Hepatic stellate cell (primary cell): Measurements from ENCODE around the gene THSD7A.

Experiments
- DNase-seq: peaks from one replicate; pipeline ENCODE4 v3.0.0; 2011; ENCODE audit warnings: low spot score

The THSD7A gene

DNA sequence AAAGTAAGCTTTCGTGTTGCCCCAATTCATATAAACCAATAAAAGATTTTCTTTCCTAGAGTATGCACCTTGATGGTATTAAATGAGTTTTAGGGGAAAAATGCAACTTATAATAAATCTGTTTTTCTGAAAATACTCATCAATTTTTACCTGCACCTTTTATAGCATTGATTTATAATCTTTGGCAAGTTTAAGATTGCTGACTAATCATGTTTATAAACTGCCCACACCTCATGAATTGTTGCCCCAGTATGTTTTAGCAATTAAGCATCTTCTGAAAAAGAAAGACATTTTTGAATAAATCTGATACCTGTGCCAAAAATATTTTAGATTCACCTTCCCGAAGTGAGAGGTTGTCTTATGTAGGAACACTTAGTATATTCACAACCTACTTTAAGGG, 420.0 kb downstream of the THSD7A start:
- DNase-seq, result no peak

DNA sequence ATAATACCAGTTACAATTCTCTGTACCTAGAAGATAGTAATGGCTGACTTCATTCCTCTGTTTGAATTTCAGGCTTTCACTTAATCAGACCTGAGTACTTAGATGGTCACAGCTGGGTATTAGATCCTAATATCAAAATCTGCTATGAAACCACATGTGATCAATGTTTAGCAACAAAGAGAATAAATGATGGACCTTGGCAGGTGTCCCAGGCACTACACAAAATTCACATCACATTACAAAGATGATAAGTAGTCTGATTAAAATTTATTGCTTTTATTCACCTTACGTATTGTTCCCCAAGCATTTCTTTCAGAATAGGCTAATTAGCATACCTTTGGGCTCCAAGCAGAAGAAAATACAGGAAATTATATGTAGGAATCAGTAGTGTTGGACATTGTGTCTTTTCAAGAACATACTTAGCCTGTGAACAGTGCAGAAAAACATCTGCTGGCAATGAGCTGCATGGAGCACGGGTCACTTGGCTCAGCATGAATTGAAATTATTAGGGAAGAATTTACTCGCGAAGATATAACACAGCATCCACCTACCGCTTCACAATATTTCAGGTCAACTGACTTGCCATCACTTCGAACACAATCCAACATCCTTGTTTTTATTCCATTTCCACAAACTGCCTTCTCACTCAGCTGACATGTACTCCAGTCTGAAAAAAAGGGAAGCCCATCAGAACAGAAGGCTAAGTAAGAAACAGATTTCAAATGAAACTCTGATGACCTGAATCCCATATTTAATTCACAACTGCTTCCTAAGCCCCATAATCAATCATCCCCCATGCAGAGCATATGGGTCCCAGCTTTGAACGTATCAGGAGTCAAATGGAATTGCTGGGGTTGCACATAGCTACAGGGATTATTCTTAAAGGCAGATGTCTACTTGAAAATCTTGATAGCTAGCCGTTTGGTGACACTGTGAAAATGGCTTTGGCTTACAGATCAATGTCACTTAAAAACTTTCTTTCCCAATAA, 421.0 kb downstream of the THSD7A start:
- DNase-seq, result no peak

DNA sequence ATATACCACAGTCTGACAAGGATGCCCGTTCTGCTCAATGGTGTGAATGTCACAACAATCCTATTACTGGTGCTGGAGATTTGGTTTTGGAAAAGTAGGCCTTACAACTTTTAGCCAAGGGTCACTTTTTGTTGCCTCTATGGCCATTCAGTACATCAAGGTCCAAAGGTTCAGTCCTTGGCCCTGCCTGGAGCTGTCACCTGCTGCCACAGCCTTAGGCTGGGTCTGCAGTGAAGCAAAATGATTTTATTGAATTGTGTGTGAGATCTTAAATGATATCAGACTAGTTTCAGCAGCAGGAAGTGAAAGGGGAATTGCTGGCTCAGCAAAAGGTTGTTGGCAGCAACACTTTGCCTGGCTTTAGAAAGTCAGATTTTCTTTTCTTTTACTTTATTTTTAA, 427.6 kb downstream of the THSD7A start:
- no peak for DNase-seq

DNA sequence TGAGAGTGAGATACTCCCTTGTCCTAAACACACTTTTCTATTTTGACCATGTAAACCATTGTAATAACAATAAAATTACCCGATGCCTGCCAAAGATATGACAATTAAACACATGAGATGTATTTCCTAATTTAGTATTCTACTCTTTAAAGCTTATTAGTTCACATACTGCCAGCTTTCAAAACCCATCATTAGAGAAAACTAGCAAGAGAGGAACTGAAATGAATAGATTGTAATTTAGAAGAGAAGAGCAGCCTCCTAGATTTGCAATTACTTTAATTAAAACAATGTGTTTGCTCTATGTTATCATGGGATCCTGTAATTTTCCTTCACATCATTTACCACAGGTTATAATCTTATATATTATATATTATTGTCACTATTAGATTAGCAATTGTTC, 428.2 kb downstream of the THSD7A start:
- DNase-seq, result no peak

DNA sequence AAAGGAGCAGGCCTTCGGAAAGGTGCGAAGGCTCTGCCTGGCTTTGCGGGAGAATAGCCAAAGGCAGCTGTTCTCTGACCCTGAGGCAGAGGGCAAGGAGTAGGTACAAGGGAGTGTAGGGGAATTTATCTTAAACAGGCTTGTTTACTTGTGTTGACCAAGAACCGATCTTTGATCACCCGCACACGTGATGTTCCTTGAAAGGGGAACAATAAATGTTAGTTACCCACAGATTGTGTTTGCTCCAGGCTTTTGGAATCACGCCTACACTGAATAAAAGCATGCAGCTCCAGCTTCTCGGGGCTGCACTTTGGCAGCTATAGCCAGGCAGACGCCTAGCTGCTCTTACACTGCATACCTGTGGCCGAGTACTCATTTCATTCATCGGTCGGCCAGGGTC, 437.6 kb downstream of the THSD7A start:
- no peak for DNase-seq

DNA sequence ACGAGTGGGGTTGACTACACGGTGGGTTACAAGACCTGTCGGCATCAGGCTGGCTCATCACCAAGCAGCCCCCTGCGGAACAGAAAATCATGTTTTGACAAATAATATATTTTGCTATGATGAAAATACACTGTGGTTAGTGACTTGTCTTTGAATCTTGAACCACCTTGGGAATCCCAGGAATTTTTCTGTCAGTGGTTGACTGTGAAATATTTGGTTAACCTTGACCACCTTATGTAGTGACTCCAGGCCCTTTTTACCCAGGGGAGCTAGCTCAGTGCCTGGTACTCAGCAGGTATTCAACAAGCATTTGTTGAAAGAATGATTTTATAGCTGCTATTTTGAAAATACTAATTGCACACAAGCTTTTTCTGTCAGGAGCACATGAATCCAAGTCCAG, 452.4 kb downstream of the THSD7A start:
- no peak for DNase-seq

DNA sequence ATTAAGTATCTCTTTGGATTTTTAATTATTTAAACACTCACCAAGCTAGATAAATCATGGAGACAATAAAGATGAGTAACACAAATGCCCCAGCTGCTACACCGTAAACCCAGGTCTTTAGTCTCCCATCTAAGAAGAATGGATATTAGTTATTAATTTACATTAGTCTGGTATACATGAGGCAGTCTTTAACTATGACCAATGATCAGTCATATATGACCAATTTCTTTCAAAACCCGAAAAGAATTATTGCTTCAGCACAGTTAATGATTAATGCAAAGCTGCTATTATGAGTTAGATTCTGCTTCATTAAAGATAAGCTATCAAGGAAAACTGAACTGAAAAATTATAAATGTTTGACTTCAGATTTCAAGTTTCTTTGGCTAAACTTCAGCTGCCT, 455.5 kb downstream of the THSD7A start:
- DNase-seq, result no peak

DNA sequence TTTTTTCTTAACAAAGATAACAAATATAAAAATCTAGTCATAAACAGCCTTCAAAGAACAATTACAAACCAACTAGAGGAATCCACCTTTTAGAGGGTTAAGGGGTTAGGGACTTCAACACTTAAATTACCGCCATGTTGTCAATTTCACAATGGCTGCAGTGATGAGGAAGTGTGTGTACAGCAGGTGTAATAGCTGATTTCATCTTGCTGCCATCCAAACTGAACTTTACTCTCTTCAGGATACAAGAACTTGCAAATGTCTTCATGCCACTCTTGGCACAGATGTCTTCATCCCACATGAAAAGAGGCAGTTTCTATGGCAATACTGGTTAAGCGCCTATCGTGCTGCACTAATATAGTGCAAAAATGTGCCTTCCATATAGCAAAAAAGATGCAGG, 457.4 kb downstream of the THSD7A start:
- no peak for DNase-seq

DNA sequence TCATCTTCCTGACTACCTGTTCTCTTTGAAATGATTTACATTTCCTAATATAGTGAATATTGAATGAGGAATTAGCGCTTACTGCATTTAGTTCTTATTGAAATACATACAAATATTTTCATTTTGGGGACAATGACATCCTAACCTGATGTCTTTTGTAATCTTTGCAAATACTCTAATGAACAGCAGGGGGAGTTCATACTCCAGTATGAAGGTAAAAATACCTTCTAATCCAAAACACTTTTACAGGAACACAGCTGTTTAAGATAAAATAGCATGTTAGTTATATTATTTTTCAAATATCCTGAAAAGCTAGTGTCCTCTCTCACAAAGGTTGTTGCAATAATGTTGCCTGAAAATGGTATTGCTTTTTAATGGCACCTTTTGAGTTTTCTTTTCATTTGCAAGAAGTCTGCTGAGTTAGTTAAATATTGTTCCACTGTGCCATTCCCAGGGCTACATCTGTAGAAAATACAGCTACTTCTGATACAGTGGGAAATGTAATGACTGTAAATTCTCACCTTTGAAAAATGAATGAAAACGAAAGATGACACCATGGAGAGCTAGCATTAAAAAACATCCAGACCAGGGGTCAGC, 458.4 kb downstream of the THSD7A start:
- no peak for DNase-seq

DNA sequence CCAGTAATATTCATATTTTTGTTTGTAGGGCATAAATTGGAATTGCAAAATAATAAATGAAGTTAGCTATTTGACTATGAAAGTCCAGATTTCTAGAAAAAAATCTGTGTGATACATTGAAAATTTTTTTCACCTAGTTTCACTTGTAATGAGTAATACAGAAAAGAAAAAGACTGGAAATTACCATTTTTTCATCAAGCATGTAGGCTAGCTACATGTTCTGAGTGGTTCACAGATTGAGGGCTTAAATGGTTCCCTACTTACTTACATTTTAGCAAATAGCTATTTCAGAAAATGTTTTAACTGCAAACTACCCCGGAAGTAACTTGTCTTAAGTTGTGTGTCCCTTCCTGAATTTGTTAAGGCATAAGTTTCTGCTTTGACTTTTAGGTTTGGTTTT, 462.3 kb downstream of the THSD7A start:
- DNase-seq, result no peak

DNA sequence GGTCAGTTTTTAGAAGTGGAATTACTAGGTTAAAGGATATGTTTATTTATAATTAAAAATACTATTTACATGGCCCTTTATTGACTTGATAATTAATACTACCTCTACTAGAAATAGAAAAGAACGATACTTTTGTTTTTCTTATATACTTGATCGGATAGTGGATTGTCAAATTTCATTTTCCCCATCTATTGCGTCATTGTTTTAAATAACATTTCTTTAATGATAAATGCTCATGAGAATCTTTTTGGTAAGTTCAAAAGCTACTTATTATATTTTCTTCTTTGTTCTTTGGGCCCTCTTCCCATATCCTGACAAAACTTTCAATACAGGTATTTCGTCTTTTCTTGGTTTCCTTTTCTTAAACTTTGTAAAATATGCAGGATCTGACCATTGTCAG, 465.9 kb downstream of the THSD7A start:
- DNase-seq, result no peak

DNA sequence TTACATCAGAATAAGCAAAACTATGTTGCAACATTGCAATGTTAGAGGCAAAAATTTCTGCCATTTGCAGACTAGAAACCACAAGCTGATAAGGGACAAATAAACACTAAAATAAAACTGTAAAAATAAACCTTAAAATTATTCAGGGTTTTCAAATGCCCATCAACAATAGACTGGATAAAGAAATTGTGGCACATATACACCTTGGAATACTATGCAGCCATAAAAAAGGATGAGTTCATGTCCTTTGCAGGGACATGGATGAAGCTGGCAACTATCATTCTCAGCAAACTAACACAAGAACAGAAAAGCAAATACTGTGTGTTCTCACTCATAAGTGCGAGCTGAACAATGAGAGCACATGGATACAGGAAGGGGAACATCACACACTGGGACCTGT, 473.4 kb downstream of the THSD7A start:
- DNase-seq, result no peak

DNA sequence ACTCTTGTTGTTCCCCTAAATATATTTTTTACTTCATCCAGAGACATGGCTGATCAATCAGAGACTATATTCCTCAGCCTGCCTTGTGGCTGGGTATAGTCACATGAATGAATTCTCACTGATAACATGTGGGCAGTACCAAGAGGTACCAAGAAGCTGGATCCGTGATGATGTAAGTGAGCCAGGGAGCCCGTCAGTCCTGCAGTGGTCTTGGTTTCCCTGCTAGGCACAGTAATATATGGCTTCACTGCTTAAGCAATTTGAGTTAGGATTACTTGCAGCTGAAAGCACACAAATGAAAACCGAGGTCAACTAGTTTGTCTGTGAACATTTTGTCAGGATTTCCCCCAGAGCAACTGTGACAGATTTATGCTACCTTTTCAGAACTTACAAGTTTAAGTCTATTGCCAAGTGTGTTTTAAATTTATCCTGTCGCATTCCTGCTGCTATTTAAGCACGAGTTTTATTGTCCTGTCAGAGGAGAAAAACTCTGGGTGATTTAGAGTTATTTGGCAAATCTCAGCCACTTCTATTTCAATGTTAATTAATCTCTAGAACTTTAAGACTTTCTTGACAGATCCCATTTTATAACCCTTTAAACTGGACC, 476.5 kb downstream of the THSD7A start:
- no peak for DNase-seq

DNA sequence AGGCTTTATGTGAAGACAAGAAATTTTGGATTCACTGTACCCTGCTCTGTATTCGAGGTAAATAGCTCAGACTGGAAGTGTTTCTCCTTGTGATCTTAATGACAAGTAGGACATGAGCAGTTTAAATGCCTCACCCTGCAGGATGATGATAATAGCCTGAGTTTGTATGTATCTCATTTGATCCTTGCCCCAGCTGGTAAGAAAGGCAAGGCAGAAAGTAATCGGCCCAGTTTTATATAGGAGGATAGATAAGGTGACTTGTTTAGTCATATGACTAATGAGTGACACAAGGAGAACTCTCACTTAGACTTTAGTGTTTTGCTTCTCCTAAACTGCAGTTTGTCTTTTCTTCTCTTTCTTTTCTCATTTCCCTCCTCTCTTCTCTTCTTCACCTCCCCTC, 485.7 kb downstream of the THSD7A start:
- DNase-seq, result no peak

DNA sequence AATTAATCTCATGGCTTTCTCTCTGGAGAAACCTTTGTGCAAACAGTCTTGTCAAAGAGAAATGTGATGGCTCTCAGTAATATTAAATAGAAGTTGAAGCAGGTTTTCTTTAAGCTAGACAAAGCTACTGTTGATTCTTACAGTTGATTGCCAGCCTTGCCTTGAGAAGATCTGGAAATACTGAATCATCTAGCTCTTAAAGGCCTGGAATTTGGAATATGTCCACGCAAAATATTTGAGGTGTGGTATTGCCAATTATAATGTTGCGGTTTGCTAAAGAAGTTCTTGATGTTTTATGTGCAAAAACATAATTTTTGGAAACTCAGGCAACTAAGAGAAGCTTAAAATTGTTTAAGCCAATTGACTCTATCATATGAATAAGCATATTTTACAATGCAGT, 486.4 kb downstream of the THSD7A start:
- DNase-seq, result no peak

DNA sequence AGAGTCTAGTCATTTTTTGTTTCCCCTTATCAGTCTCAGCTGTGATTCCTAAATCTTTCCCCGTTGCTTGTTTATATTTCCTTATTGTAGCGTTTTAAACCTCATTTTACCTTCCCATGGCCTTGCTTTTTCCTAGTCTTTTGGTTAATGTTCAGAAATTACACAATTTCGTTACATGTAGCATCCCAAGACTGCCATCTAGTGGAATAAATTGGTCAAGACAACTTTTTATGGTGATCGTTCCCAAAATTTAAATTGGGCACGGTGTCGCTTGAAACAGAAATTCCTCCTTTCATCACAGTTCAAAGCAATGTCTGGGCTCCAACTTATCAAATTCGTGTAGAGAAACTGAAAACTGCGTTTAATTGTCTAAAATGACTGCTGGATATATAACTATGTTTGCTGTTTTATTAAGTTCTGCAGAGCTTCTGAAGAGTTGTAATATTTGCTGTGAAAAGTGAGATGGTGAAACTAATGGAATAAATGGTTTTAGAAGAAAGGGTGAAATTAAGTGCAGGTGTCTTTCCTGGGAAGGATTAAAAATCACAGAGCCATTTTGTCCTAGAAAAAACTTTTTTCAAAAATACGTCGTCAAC, 488.1 kb downstream of the THSD7A start:
- peak; percentile 0 for DNase-seq

DNA sequence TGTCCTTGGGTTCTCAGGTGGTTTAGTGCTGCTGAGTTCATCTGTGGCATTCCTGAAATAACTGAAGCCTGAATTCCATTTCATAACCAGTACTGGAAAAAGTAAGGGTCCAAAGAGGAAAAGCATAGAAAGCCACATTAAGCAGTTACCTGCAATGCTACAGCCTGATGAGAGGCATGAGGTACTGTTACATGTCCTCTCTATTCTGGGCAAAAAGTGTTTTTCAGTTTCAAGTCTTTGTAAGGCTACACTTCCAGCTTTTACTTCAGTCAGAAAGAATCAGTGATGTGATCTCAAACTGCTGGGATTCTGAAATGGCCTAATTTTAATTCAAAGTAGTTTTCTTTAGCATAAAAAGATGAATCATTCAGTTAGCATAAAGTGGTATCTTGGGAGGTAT, 488.9 kb downstream of the THSD7A start:
- DNase-seq, result no peak

DNA sequence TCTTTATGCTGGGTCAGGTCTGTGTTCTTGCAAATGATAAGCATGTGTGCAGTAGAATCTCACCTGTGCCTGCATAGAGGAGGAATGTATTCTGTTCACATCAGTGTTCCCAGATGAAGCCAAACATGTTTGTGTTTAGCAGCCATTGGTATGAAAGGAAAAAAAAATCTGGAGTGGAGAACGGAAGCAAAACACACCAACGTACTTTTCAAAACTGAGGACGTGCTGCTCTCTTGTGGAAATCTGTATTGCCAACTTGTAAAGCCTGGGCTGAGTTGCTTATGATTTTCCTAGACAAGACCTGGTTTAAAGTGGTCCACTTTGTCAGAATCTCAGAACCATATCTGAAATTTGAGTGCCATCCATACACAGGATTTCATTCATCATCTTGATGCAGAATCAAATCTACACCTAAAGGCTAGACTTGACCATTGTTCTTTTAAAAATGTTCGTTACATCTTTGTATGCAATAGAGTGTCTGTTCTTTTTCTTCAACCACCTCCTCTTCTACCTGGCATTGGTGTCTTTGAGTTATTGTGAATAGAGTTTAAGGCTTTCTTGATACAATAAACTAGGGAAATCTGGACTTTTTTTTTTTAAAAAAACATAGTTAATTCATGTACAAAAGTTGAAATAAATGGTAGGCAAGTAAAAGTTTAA, 490.6 kb downstream of the THSD7A start:
- no peak for DNase-seq

DNA sequence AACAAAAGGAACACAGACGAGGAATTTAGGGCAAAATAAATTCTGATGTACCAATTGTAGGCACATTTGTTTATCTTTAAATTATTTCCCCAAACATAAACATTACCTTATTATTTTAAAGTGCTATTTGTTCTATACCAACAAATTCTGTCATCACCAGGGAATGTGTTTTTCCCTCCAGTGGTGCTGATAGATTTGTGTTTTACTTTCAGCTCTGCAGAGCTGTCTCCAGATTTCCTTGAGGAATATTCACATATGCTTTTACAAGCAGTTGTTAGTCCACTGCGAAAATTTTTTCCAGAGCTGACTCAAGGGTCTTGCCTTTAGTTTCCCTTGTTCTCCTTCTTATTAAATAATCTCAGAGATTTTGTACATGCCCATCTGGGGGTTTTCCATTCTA, 495.6 kb downstream of the THSD7A start:
- no peak for DNase-seq

DNA sequence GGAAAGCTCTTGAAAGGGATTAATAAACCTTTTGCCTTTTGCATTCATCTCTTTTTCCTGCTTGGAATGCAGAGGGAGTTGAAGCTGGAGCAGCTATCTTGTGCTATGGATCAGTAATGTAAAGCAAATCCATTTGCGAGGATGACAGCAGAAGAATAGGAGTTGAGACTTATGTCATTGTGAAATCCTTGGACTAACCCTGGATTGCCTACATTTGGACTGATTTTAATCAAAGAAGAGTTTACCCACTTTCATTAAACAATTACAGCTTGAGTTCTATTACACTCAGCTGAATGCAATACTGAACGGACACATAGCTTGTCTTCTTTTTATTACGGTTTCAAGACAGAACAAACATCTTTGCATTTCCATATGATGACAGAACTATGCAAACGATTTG, 496.1 kb downstream of the THSD7A start:
- no peak for DNase-seq

DNA sequence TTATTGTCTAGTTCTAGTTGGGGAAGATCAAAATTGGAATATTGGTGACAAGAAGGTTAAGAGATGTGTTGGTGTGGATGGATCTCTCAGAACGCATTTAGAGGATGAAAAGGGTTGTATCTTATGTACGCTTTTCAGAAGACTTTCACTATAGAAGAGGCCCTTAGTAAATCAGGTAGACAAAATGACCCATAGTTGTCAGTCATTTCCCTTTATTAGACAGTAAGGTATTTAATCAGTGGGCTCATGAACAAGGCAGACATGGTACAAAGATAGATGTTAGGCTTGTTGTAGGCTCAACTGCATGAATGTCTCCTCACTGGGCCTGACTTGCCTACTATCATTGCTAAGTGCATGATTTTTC, 499.2 kb downstream of the THSD7A start:
- DNase-seq, result no peak

DNA sequence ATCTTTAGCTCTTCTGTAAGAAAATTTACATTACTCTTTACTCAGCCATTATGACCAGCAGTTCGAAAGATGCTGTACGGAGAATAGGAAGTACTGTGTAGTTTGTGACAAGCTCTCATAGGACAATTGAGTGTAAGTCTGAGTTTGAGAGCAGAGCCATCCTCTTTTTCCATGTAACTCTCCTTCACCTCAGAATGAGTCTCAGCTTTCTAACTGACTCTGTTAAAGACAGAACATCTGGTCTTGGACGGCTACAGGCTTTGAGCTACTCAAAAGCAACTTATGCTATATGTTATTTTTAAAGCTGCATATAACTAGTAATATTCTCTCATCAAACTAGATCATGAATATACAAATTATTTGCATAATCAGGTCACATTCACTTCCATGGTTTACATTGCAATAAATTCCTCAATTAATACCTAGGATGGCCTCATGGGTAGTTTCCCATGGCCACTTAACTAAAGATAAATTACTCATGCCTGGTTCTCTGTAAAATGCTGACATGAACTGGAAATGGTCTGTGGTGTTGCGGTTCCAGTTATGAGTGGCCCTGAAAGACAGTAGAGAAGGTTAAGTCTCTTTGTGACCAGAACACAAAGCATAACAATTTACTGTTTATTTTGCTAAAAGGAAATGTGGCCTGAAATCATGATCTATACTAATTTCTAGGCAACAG, 499.7 kb downstream of the THSD7A start:
- no peak for DNase-seq
